DOHH2 (cell line): ENCODE data around the gene ZNF320.

Experiments
- EZH2phosphoT487 ChIP-seq: fragments of 200-600 bp; sonication (generic); IDR thresholded peaks from 2 replicates; pipeline ENCODE4 v1.6.1; 2017; ENCODE audit warnings: borderline replicate concordance, mild to moderate bottlenecking, antibody characterized with exemption, low read length, moderate library complexity, mixed read lengths
- TF ChIP-seq, protein P1 (sequence below): fragments of 200-600 bp; sonication (generic); IDR thresholded peaks from one replicate; pipeline ENCODE4 v1.5.1; 2014; ENCODE audit warnings: antibody characterized with exemption, mild to moderate bottlenecking, low read depth, low read length; ENCODE audit not compliant: poor library complexity, severe bottlenecking

GRCh38 chr19:52922841-52923777 lies 25.7 kb upstream of the ZNF320 start, which contains the start of gene ZNF888:
- no peak for TF ChIP-seq EZH2phosphoT487
- TF ChIP-seq, protein P1, sequence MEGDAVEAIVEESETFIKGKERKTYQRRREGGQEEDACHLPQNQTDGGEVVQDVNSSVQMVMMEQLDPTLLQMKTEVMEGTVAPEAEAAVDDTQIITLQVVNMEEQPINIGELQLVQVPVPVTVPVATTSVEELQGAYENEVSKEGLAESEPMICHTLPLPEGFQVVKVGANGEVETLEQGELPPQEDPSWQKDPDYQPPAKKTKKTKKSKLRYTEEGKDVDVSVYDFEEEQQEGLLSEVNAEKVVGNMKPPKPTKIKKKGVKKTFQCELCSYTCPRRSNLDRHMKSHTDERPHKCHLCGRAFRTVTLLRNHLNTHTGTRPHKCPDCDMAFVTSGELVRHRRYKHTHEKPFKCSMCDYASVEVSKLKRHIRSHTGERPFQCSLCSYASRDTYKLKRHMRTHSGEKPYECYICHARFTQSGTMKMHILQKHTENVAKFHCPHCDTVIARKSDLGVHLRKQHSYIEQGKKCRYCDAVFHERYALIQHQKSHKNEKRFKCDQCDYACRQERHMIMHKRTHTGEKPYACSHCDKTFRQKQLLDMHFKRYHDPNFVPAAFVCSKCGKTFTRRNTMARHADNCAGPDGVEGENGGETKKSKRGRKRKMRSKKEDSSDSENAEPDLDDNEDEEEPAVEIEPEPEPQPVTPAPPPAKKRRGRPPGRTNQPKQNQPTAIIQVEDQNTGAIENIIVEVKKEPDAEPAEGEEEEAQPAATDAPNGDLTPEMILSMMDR, result no peak
